ENCODE results near the gene PSMG3. TPM values are rescaled to one million over a fixed set of nuclear protein-coding genes. Genes with fewer than 3 reads are reported as not detected.

PSMG3 gene
- total and polyA plus RNA-seq, 2 of the 8 experiments (the other 6 are each of a cell fraction or from before 2014, with no cell fraction given), result 30.2 to 62.0 TPM

GRCh38 chr7:1536743-1537534 lies 32.9 kb downstream of the PSMG3 start (continued):
- TF ChIP-seq SIX5 (IDR thresholded peaks at IDR 0.05; ENCODE audit: low read depth, low read length) (no peak), POLR2AphosphoS5 (IDR thresholded peaks at IDR 0.05; ENCODE audit: low read depth, low read length) (no peak), CTCF (IDR thresholded peaks at IDR 0.05; ENCODE audit: control extremely low read depth in 1 of 3, insufficient read depth in 1 of 3, low read depth in 1 of 3, low read length in 3 of 3) (no peak), FOSL1 (IDR thresholded peaks at IDR 0.05; ENCODE audit: insufficient read depth, low read depth, low read length) (0 out of 2 replicates have a peak, but pooled peaks have one; percentile 61), SAP30 (IDR thresholded peaks at IDR 0.05; ENCODE audit: insufficient read depth, insufficient replicate concordance, low read length) (no peak), TEAD4 (IDR thresholded peaks at IDR 0.05; ENCODE audit: low read depth, low read length) (peak; percentile 83), SIRT6 (IDR thresholded peaks at IDR 0.05; ENCODE audit: low read length) (no peak), ATF3 (IDR thresholded peaks at IDR 0.05; ENCODE audit: insufficient read depth, low read depth, low read length) (peak; percentile 43; the same call in 1 of the 2 replicates)
